AG10803 (cell line): Measurements from ENCODE around the gene FBXO42.

ENCODE experiments used
- DNase-seq: peaks from one replicate; pipeline ENCODE4 v3.0.0; 2010; ENCODE audit warnings: low read depth
- H3K4me3 ChIP-seq: 2 replicates; pipeline ENCODE4 v1.5.1; 2011; ENCODE audit warnings: mild to moderate bottlenecking, low read length, control low read depth
- TF ChIP-seq, protein P1 (sequence below): conservative IDR thresholded peaks from 2 replicates; pipeline ENCODE4 v1.5.1; 2011; ENCODE audit warnings: mild to moderate bottlenecking, low read length, control low read depth, inconsistent platforms

Gene FBXO42

DNA sequence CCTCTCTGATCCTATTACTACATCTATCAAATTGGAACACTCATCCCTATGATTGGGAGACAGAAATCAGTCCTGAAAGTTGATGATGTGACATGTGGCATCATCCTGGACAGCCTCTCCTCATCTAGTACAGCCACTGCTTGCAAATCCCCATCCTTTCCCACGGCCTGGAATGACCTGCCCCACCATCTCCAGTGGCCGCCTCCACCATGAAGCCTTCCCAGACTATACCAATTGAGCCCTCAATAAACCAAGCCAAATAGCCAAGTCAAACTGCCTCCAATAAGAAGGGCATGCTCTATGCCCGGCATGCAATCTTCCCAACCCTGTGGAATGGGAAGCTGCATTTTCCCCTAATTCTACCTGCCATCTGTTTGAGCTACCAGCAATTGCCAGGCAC is 139.3 kb downstream of the FBXO42 start:
- no peak for DNase-seq
- TF ChIP-seq, protein P1, sequence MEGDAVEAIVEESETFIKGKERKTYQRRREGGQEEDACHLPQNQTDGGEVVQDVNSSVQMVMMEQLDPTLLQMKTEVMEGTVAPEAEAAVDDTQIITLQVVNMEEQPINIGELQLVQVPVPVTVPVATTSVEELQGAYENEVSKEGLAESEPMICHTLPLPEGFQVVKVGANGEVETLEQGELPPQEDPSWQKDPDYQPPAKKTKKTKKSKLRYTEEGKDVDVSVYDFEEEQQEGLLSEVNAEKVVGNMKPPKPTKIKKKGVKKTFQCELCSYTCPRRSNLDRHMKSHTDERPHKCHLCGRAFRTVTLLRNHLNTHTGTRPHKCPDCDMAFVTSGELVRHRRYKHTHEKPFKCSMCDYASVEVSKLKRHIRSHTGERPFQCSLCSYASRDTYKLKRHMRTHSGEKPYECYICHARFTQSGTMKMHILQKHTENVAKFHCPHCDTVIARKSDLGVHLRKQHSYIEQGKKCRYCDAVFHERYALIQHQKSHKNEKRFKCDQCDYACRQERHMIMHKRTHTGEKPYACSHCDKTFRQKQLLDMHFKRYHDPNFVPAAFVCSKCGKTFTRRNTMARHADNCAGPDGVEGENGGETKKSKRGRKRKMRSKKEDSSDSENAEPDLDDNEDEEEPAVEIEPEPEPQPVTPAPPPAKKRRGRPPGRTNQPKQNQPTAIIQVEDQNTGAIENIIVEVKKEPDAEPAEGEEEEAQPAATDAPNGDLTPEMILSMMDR, result no peak
- H3K4me3 ChIP-seq, result no peak overlapping the region

DNA sequence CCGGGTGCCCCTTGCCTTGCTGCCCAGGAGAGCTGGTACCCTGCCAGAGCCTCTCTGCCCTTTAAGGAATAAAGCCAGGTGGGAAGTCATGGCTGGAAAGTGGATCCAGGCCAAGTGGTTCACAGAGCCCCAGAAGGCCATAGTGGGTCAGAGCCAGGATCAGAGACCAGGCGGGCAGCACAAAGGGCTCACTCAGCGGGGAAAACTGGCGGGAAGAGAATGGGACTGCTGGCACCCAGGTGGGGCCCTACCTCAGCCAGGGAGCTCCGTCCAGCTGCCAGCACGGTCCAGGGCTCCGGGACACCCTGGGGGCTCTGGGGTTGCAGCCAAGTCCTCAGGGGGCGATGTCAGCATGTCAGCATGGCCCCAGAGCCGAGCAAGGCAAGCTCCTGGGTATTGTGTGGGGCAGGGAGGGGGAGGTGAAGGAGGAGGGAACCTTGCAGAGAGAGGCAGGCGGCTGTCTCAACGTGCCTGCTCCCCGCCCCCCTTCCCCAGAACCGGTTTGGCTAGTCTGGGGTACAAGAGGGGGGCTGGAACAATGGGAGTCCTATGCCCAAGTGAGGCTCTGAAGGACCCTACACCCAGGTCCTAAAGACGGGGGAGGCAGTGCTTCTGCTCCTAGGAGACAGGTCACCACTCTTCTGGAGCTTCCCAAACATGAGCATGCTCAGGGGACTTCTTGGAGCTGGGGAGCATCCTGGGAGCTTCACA is 139.9 kb downstream of the FBXO42 start, which contains the start of gene ARHGEF19:
ARHGEF19 (minus strand) TSS at position 402 of the 711 bp plus-strand sequence. CDS start 3,598 bp downstream, outside the sequence.
- no peak for DNase-seq
- H3K4me3 ChIP-seq, result no peak within 1 kb of the TSS
- TF ChIP-seq, protein P1, result no peak

DNA sequence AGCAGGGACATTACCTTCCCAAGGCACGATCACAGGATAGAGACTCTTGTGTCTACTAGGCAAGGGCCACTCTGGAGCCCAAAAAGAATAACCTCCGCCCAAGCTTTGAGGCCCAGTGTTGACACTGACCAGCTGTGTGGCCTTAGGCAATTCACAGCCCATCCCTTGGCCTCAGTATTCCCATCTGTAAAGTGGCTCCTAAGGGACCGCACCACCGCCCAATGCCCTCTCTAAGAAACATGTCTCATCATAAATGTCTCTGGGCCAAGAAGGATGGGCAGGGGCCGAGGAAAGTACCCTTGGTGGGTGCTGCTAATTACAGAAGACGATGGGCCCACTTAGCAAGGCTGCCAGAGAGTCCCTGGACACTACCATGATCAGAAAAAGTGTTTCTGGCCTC is 140.5 kb downstream of the FBXO42 start:
- no peak overlapping the region for H3K4me3 ChIP-seq
- no peak for DNase-seq
- TF ChIP-seq, protein P1, result no peak

DNA sequence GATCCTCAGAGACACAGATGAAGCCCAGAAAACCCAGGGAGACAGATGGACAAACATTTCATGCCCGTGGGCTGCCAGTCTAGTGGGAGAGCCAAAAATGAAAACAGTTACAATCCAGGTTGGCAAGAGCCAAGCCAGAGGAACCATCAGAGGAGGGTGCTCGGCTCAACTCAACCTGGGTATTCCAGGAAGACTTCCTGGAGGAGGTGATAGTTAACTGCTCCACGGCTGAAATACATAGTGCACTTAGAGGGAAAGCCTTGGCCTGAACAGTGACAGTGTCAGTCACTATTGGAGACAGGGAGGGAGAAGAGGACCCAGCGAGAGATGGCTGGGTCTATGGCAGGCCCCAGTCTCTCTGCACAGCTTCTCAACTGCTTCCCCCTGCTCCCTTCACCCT is 141.7 kb downstream of the FBXO42 start:
- TF ChIP-seq, protein P1, result no peak
- H3K4me3 ChIP-seq, result no peak overlapping the region
- DNase-seq, result no peak

DNA sequence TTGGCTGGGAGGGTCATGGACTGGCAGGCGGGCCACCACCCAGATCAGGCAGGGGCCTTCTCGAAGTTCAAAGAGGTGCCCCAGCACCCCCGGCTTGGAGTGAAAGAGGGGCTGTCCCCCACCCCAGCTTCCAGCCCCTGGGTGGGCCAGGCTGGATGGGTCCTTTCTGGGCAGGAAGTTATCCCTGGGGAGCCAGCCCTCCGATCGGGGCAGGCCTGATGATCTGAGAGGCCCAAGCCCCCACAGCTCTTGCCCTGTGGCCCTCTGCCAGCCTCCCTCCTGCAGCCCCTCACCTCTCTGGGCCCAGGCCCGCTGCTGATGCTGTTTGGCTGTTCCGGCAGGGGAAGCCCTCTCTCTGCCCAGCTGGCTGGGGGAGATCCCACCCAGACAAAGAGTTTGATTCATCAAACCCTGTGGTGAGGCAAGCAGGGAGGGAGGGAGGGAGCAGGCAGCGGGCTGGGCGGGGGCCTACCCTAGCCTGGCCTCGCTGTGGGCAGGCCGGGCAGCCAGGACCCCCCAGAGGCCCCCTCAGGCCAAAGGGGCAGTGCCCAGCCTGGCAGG is 142.4 kb downstream of the FBXO42 start:
- TF ChIP-seq, protein P1, result no peak
- DNase-seq, result no peak
- H3K4me3 ChIP-seq, result no peak overlapping the region

DNA sequence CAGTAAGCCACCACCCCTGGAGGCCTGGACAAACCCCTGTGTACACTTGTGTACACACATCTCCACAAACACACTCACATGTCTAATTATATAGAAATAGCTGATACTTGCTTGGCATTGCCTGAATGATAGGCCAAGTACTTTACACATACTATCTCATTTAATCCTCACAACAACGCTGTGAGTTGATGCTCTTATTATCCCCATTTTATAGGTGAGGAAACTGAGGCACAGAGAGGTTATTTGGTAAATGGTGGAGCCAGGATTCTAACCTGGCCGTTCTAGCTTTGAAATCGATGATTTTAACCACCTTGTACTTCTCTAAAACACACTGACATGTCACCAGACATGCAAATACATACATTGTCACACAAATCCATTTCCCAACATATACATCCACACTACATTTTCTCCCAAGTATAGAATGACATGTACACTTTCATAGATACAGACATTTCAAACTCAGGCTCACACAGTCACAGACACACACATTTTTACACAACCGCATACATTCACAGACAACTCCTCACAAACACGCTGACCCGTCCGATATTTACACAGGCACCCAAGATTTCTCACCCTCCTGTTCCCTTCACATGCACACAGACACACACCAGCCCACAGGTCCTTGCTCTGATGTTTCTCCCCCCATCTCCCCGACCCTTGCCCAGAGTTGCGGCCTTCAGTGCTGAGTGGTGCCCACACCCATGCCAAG is 143.0 kb downstream of the FBXO42 start:
- no peak for DNase-seq
- no peak overlapping the region for H3K4me3 ChIP-seq
- TF ChIP-seq, protein P1, result no peak
